Neural cell (in vitro differentiated cells): ENCODE results near the gene GNG10. TPM values are rescaled to one million over a fixed set of nuclear protein-coding genes. Genes with fewer than 3 reads are reported as not detected.
A peak's percentile ranks its signal among the peaks of the same experiment; 100 is the strongest.

ENCODE experiments used
- H2AFZ ChIP-seq: fragments of 200-600, 300-800 bp; sonication (generic), shearing (Covaris generic); 2 replicates; pipeline ENCODE4 v1.6.0; 2014; ENCODE audit warnings: low read depth, mild to moderate bottlenecking, antibody characterized with exemption, low read length, moderate library complexity
- H3F3A ChIP-seq: fragments of 200-600 bp; shearing (Covaris generic); 2 replicates; pipeline ENCODE4 v1.6.1; 2016; ENCODE audit warnings: mild to moderate bottlenecking, moderate library complexity, mixed read lengths, antibody characterized with exemption, low read length; ENCODE audit not compliant: insufficient read depth, poor library complexity, severe bottlenecking
- H3K27ac ChIP-seq: fragments of 200-600, 300-800 bp; sonication (generic), shearing (Covaris generic); 2 replicates; pipeline ENCODE4 v1.5.1; 2014; ENCODE audit warnings: mild to moderate bottlenecking, low read length, moderate library complexity
- H3K27me3 ChIP-seq: fragments of 300-800, 200-600 bp; sonication (generic), shearing (Covaris generic); 2 replicates; pipeline ENCODE4 v1.6.0; 2014; ENCODE audit warnings: mild to moderate bottlenecking, low read depth, low read length, moderate library complexity; ENCODE audit not compliant: insufficient read depth
- H3K36me3 ChIP-seq: fragments of 300-800, 200-600 bp; sonication (generic), shearing (Covaris generic); 2 replicates; pipeline ENCODE4 v1.5.1; 2014; ENCODE audit warnings: mild to moderate bottlenecking, antibody characterized with exemption, low read length, moderate library complexity; ENCODE audit not compliant: insufficient read depth
- H3K4me2 ChIP-seq: fragments of 300-800, 200-600 bp; sonication (generic), shearing (Covaris generic); 2 replicates; pipeline ENCODE4 v1.6.0; 2014; ENCODE audit warnings: mild to moderate bottlenecking, low read length
- H3K4me3 ChIP-seq: fragments of 300-800, 200-600 bp; sonication (generic), shearing (Covaris generic); 2 replicates; pipeline ENCODE4 v1.5.1; 2014; ENCODE audit warnings: mild to moderate bottlenecking, low read length, moderate library complexity
- H3K79me2 ChIP-seq: fragments of 200-600 bp; shearing (Covaris generic); replicated peaks from 2 replicates; pipeline ENCODE4 v1.6.0; 2014; ENCODE audit warnings: mild to moderate bottlenecking, low read length, moderate library complexity; ENCODE audit not compliant: insufficient read depth
- H3K9ac ChIP-seq: fragments of 300-800, 200-600 bp; sonication (generic), shearing (Covaris generic); 2 replicates; pipeline ENCODE4 v1.6.1; 2016; ENCODE audit warnings: mild to moderate bottlenecking, low read length, mixed read lengths
- H3K9me2 ChIP-seq: fragments of 200-600 bp; shearing (Covaris generic); 2 replicates; pipeline ENCODE4 v1.6.1; 2016; ENCODE audit warnings: mild to moderate bottlenecking, low read length, mixed read lengths; ENCODE audit not compliant: insufficient read depth
- H3K9me3 ChIP-seq: fragments of 200-600, 300-800 bp; sonication (generic), shearing (Covaris generic); 2 replicates; pipeline ENCODE4 v1.6.1; 2016; ENCODE audit warnings: mild to moderate bottlenecking, mixed run types, low read length, moderate library complexity, mixed read lengths
- H4K20me1 ChIP-seq: fragments of 200-600 bp; shearing (Covaris generic); 2 replicates; pipeline ENCODE4 v1.6.1; 2016; ENCODE audit warnings: mild to moderate bottlenecking, mixed run types; ENCODE audit not compliant: insufficient read depth
- CTCF ChIP-seq: fragments of 450-650 bp; IDR thresholded peaks from 2 replicates; pipeline ENCODE4 v1.5.1; 2014; ENCODE audit warnings: antibody characterized with exemption, mild to moderate bottlenecking, moderate library complexity; ENCODE audit not compliant: poor library complexity, severe bottlenecking
- EP300 ChIP-seq: fragments of 450-650 bp; conservative IDR thresholded peaks from 2 replicates; pipeline ENCODE4 v1.6.1; 2014; ENCODE audit warnings: antibody characterized with exemption, mild to moderate bottlenecking, moderate library complexity; ENCODE audit not compliant: poor library complexity, severe bottlenecking
- EZH2 ChIP-seq: fragments of 200-600, 300-800 bp; shearing (Covaris generic), sonication (generic); IDR thresholded peaks from 2 replicates; pipeline ENCODE4 v1.6.1; 2014; ENCODE audit warnings: antibody characterized with exemption, low read length, borderline replicate concordance, mild to moderate bottlenecking; ENCODE audit not compliant: insufficient read depth, poor library complexity, severe bottlenecking
- MXI1 ChIP-seq: fragments of 450-650 bp; conservative IDR thresholded peaks from 2 replicates; pipeline ENCODE4 v1.6.1; 2014; ENCODE audit warnings: antibody characterized with exemption, mild to moderate bottlenecking; ENCODE audit not compliant: poor library complexity, severe bottlenecking
- POLR2AphosphoS5 ChIP-seq: IDR thresholded peaks from 2 replicates; pipeline ENCODE4 v1.6.1; 2012
- RAD21 ChIP-seq: fragments of 450-650 bp; conservative IDR thresholded peaks from 2 replicates; pipeline ENCODE4 v1.6.1; 2014; ENCODE audit warnings: antibody characterized with exemption, mild to moderate bottlenecking, moderate library complexity
- REST ChIP-seq: IDR thresholded peaks from 2 replicates; pipeline ENCODE4 v1.6.1; 2012; ENCODE audit warnings: borderline replicate concordance
- SMC3 ChIP-seq: fragments of 450-650 bp; conservative IDR thresholded peaks from 2 replicates; pipeline ENCODE4 v1.6.1; 2014; ENCODE audit warnings: antibody characterized with exemption, mild to moderate bottlenecking, moderate library complexity; ENCODE audit not compliant: poor library complexity
- TAF1 ChIP-seq: IDR thresholded peaks from 2 replicates; pipeline ENCODE4 v1.6.1; 2012; ENCODE audit warnings: low read depth
- polyA plus RNA-seq: library from polyadenylated mRNA; depleted of rRNA; stranded (reverse); fragments of >200 nt; gene quantifications from 2 replicates; pipeline ENCODE4 v1.2.3, GENCODE V29; 2014

The GNG10 gene
- polyA plus RNA-seq, 1 donor from 2014 or later = 69.6 TPM

GRCh38 chr9:111632695-111633388, 28.6 kb upstream of the GNG10 start:
- no peak overlapping the region for H3K27ac ChIP-seq
- H3K9ac ChIP-seq = peak overlapping the region; percentile 83
- TF ChIP-seq TAF1 (no peak), SMC3 (no peak), RAD21 (no peak), MXI1 (no peak), POLR2AphosphoS5 (no peak), CTCF (no peak), EZH2 (no peak), REST (no peak), EP300 (no peak)
- no peak overlapping the region for H2AFZ ChIP-seq
- H3K9me2 ChIP-seq = no peaks in the 10 kb centered on the region
- H3K4me2 ChIP-seq = peak overlapping the region; percentile 64
- no peaks in the 10 kb centered on the region for H4K20me1 ChIP-seq
- H3K4me3 ChIP-seq = peak overlapping the region; percentile 95
- H3K36me3 ChIP-seq = no peaks in the 10 kb centered on the region
- H3K79me2 ChIP-seq = peaks cover 48% of the 10 kb centered on the region
- no peaks in the 10 kb centered on the region for H3K9me3 ChIP-seq
- H3F3A ChIP-seq = no peaks in the 10 kb centered on the region
- no peaks in the 10 kb centered on the region for H3K27me3 ChIP-seq

GRCh38 chr9:111633389-111633736, 28.0 kb upstream of the GNG10 start:
- H3K4me3 ChIP-seq = peak overlapping the region; percentile 95
- H3K9ac ChIP-seq = no peak overlapping the region
- peaks cover 49% of the 10 kb centered on the region for H3K79me2 ChIP-seq
- no peaks in the 10 kb centered on the region for H3K9me2 ChIP-seq
- H3K27me3 ChIP-seq = no peaks in the 10 kb centered on the region
- no peak overlapping the region for H2AFZ ChIP-seq
- no peaks in the 10 kb centered on the region for H3K36me3 ChIP-seq
- no peaks in the 10 kb centered on the region for H4K20me1 ChIP-seq
- H3K9me3 ChIP-seq = no peaks in the 10 kb centered on the region
- no peak for TF ChIP-seq CTCF
- TF ChIP-seq TAF1 = no peak
- TF ChIP-seq POLR2AphosphoS5 = no peak
- no peak for TF ChIP-seq RAD21
- no peak for TF ChIP-seq EZH2
- no peak for TF ChIP-seq MXI1
- no peak for TF ChIP-seq SMC3
- TF ChIP-seq REST = no peak
- TF ChIP-seq EP300 = no peak
- no peaks in the 10 kb centered on the region for H3F3A ChIP-seq
- H3K27ac ChIP-seq = no peak overlapping the region
- no peak overlapping the region for H3K4me2 ChIP-seq
